Bronchial epithelial cell (primary cell): Measurements from ENCODE around the gene ACOXL. TPM values are rescaled to one million over a fixed set of nuclear protein-coding genes. Genes with fewer than 3 reads are reported as not detected.

Experiments
- DNase-seq: peaks from one replicate; pipeline ENCODE4 v3.0.0-alpha.2; 2010; ENCODE audit warnings: low read depth
- FAIRE-seq: peaks from 2 replicates; lab custom pipeline; 2011; peaks lifted over from hg19 to GRCh38; lab: Jason Lieb, UNC
- H3K27me3 ChIP-seq: 2 replicates; pipeline ENCODE4 v1.5.1; 2011; ENCODE audit warnings: low read length; ENCODE audit not compliant: control insufficient read depth, insufficient read depth
- H3K36me3 ChIP-seq: 2 replicates; pipeline ENCODE4 v1.5.1; 2011; ENCODE audit warnings: low read length; ENCODE audit not compliant: control insufficient read depth, insufficient read depth
- H3K4me3 ChIP-seq: 2 replicates; pipeline ENCODE4 v1.5.1; 2011; ENCODE audit warnings: mild to moderate bottlenecking, low read depth, low read length, control low read depth
- total RNA-seq: library from RNA; depleted of rRNA; stranded (reverse); fragments of >200 nt; gene quantifications from 2 replicates; pipeline ENCODE4 v1.2.1, GENCODE V29; 2014
- TF ChIP-seq, protein P1 (sequence below): IDR thresholded peaks from 2 replicates; pipeline ENCODE4 v1.5.1; 2011; ENCODE audit warnings: mild to moderate bottlenecking, moderate library complexity, low read length, control low read depth, inconsistent platforms; ENCODE audit not compliant: insufficient read depth, severe bottlenecking

ACOXL gene
- total RNA-seq, 1 donor from 2014 or later, result not detected

DNA sequence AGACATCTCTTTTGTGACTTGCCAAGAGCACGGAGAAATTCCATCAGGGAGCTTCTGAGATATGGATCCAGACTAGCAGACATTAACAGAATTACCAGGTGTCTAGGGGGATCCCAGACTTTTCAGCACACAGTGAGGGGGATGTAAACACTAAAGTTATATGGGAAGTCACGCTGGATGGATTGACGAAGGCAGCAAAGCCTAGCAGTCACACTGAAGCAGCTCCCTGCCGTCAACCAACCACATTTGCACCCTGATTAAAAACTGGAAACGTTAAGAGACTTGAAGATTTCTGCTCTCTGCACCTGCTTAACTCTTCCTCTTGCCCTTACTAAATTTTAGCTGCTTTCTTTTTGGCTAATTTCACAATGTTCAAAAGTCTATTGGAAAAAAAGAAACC, 325.9 kb downstream of the ACOXL start:
- Histone ChIP-seq H3K4me3 (no peak overlapping the region), H3K36me3 (no peaks in the 10 kb centered on the region), H3K27me3 (peaks cover 10% of the 10 kb centered on the region)
- FAIRE-seq (no peak), DNase-seq (no peak)
- TF ChIP-seq, protein P1, sequence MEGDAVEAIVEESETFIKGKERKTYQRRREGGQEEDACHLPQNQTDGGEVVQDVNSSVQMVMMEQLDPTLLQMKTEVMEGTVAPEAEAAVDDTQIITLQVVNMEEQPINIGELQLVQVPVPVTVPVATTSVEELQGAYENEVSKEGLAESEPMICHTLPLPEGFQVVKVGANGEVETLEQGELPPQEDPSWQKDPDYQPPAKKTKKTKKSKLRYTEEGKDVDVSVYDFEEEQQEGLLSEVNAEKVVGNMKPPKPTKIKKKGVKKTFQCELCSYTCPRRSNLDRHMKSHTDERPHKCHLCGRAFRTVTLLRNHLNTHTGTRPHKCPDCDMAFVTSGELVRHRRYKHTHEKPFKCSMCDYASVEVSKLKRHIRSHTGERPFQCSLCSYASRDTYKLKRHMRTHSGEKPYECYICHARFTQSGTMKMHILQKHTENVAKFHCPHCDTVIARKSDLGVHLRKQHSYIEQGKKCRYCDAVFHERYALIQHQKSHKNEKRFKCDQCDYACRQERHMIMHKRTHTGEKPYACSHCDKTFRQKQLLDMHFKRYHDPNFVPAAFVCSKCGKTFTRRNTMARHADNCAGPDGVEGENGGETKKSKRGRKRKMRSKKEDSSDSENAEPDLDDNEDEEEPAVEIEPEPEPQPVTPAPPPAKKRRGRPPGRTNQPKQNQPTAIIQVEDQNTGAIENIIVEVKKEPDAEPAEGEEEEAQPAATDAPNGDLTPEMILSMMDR, result no peak

DNA sequence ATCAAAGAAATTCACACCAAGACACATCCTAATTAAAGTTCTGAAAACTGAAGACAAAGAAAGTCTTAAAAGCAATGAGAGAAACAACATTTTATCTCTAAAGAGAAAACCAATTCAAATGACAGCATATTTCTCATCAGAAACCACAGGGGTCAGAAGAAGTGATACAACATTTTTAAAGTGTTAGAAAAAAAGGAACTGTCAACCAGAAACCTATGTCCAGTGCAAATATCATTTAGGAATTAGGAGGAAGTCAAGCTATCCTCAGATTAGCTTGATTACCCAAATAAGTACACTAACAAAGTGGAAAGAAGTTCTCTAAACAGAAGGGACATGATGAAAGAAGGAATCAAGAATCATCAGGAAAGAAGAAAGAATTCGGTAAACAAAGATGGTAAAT, 328.8 kb downstream of the ACOXL start:
- TF ChIP-seq, protein P1, result no peak
- Histone ChIP-seq H3K4me3 (no peak overlapping the region), H3K36me3 (no peaks in the 10 kb centered on the region), H3K27me3 (peaks cover 7% of the 10 kb centered on the region)
- DNase-seq (no peak), FAIRE-seq (no peak)

DNA sequence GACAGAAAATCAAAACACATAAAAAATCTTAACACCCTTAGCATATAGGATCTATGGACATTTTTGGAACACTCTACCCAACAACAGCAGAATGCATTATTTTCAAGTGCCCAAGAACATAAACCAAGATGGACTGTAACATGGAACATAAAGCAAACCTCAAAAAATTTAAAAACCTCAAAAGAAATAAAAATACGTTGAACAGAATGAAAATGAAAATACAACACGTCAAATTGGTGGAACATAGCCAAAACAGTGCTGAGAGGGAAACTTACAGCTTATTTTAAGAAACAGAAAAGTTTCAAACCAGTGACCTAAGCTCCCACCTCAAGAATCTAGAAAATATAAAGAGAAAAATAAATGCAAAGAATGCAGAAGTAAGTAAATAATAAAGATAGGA, 330.0 kb downstream of the ACOXL start:
- Histone ChIP-seq H3K36me3 (no peaks in the 10 kb centered on the region), H3K27me3 (peaks cover 4% of the 10 kb centered on the region), H3K4me3 (no peak overlapping the region)
- FAIRE-seq, result no peak
- TF ChIP-seq, protein P1, result no peak
- no peak for DNase-seq

DNA sequence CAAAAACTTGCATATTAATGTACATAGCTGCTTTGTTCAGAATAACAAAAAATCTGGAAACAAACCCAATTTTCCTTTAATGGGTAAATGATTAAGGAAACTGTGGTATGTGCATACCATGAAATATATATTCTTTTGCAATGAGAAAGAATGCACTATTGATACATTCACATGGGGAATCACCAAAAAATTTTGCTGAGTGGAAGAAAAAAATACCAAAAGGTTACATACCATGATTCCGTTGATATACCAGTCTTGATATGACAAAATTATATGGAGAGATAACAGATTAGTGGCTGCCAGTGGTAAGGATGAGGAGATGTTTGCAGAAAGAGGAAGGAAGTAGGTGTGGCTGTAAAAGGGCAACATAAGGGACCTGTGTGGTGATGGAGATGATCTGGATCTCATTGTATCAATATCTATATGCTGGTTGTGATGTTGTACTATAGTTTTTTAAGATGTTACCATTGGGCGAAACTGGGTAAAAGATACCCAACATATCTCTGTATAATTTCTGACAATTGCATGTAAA, 333.8 kb downstream of the ACOXL start:
- TF ChIP-seq, protein P1, result no peak
- Histone ChIP-seq H3K27me3 (no peaks in the 10 kb centered on the region), H3K36me3 (no peaks in the 10 kb centered on the region), H3K4me3 (no peak overlapping the region)
- FAIRE-seq (no peak), DNase-seq (no peak)

DNA sequence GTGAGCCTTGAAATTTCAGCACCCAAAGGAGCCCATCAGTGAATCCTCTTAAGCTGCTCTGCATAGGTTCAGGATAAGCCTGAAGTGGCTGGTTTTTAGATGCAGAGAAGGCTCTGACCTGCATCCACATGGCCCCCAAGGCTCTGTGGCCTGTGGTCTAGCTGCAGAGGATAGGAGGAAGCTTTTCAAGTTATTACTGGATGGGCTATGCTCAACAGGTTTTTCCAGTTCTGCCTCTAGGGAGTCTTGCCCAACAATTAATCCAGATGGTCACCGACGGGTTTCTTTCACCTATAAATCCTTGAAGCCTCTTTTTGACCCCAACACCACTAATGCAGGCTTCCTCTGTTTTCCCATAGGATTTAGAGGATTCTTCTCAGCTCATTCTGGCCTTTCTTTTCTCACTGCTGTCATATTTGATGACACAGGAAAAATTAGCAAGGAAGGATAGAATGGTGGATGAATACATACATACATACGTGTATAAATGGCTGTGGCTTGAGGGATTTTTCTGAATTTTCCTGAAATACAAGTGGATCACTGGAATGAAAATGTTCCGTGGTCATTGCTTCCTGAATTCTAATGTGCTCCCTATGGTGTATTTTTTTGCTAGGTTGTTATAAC, 336.2 kb downstream of the ACOXL start:
- peak; percentile 88 for DNase-seq

More for the DNA sequence above, 336.2 kb downstream of the ACOXL start:
- H3K4me3 ChIP-seq, result no peak overlapping the region
- no peaks in the 10 kb centered on the region for H3K27me3 ChIP-seq
- H3K36me3 ChIP-seq, result no peaks in the 10 kb centered on the region
- TF ChIP-seq, protein P1, result no peak
- FAIRE-seq, result no peak
